Activated naive CD4-positive, alpha-beta T cell treated with anti-CD3 and anti-CD28 coated beads, Interleukin-2, amount 50 U/mL, for 24 hours (primary cell): Measurements from ENCODE around the gene GET3.
"Not testable (repeated sequence)": the region's sequence is repeated elsewhere in the genome, so short reads cannot be mapped to it uniquely, and the experiment has no call there.

Experiments
- H3K27ac Mint-ChIP-seq: one replicate; pipeline ENCODE4 v1.8.0; 2021; ENCODE audit warnings: mild to moderate bottlenecking, mixed read lengths
- H3K27me3 Mint-ChIP-seq: one replicate; pipeline ENCODE4 v1.8.0; 2021; ENCODE audit warnings: mixed read lengths
- H3K36me3 Mint-ChIP-seq: one replicate; pipeline ENCODE4 v1.8.0; 2021; ENCODE audit warnings: mixed read lengths
- H3K4me1 Mint-ChIP-seq: one replicate; pipeline ENCODE4 v1.8.0; 2021; ENCODE audit warnings: mixed read lengths
- H3K4me3 Mint-ChIP-seq: one replicate; pipeline ENCODE4 v1.8.0; 2021; ENCODE audit warnings: mild to moderate bottlenecking, mixed read lengths
- H3K9me3 Mint-ChIP-seq: one replicate; pipeline ENCODE4 v1.8.0; 2021; ENCODE audit warnings: mixed read lengths

GET3 gene

GRCh38 chr19:12736995-12737834 lies at the start of gene GET3:
GET3 (plus strand) TSS chr19:12737497; CDS start chr19:12737506, 9 bp downstream.
- Mint-ChIP-seq H3K9me3 (no peaks in the 10 kb centered on the region), H3K27ac (peak within 1 kb of the TSS; percentile 87), H3K27me3 (no peaks in the 10 kb centered on the region), H3K36me3 (peaks cover 5% of the 10 kb centered on the region), H3K4me1 (peaks cover 34% of the 10 kb centered on the region), H3K4me3 (peak within 1 kb of the TSS; percentile 100)

GRCh38 chr19:12689012-12689411 lies 48.3 kb upstream of the GET3 start:
- no peaks in the 10 kb centered on the region for H3K4me1 Mint-ChIP-seq
- no peaks in the 10 kb centered on the region for H3K27me3 Mint-ChIP-seq
- no peak overlapping the region for H3K27ac Mint-ChIP-seq
- H3K36me3 Mint-ChIP-seq, result no peaks in the 10 kb centered on the region
- no peak overlapping the region for H3K4me3 Mint-ChIP-seq
- H3K9me3 Mint-ChIP-seq, result no peaks in the 10 kb centered on the region

- H3K9me3 Mint-ChIP-seq, result no peaks in the 10 kb centered on the region
- no peak overlapping the region for H3K4me3 Mint-ChIP-seq
- H3K27ac Mint-ChIP-seq, result no peak overlapping the region
- no peaks in the 10 kb centered on the region for H3K36me3 Mint-ChIP-seq
- no peaks in the 10 kb centered on the region for H3K27me3 Mint-ChIP-seq
- no peaks in the 10 kb centered on the region for H3K4me1 Mint-ChIP-seq
These were observed 47.6 kb upstream of the GET3 start for GRCh38 chr19:12689581-12690216.

GRCh38 chr19:12692960-12693359 lies 44.3 kb upstream of the GET3 start:
- H3K9me3 Mint-ChIP-seq, result no peaks in the 10 kb centered on the region
- no peaks in the 10 kb centered on the region for H3K36me3 Mint-ChIP-seq
- peaks cover 6% of the 10 kb centered on the region for H3K4me1 Mint-ChIP-seq
- H3K27ac Mint-ChIP-seq, result no peak overlapping the region
- no peak overlapping the region for H3K4me3 Mint-ChIP-seq
- H3K27me3 Mint-ChIP-seq, result no peaks in the 10 kb centered on the region

- Mint-ChIP-seq H3K9me3 (no peaks in the 10 kb centered on the region), H3K27me3 (no peaks in the 10 kb centered on the region), H3K4me3 (peak overlapping the region; percentile 90), H3K4me1 (peaks cover 13% of the 10 kb centered on the region), H3K36me3 (peaks cover 2% of the 10 kb centered on the region), H3K27ac (no peak overlapping the region)
These were observed 42.7 kb upstream of the GET3 start for GRCh38 chr19:12694641-12695040.

- Mint-ChIP-seq H3K27ac (no peak overlapping the region), H3K4me1 (peaks cover 13% of the 10 kb centered on the region), H3K36me3 (peaks cover 2% of the 10 kb centered on the region), H3K27me3 (no peaks in the 10 kb centered on the region), H3K9me3 (no peaks in the 10 kb centered on the region), H3K4me3 (peak overlapping the region; percentile 90)
These were observed 42.2 kb upstream of the GET3 start for GRCh38 chr19:12695096-12695495.

- no peak overlapping the region for H3K27ac Mint-ChIP-seq
- peaks cover 2% of the 10 kb centered on the region for H3K36me3 Mint-ChIP-seq
- H3K4me1 Mint-ChIP-seq, result peaks cover 13% of the 10 kb centered on the region
These were observed 41.8 kb upstream of the GET3 start for GRCh38 chr19:12695514-12695913.

GRCh38 chr19:12695997-12696365 lies 41.3 kb upstream of the GET3 start:
- H3K36me3 Mint-ChIP-seq, result peaks cover 2% of the 10 kb centered on the region
- peaks cover 13% of the 10 kb centered on the region for H3K4me1 Mint-ChIP-seq
- H3K9me3 Mint-ChIP-seq, result no peaks in the 10 kb centered on the region
- H3K4me3 Mint-ChIP-seq, result peak overlapping the region; percentile 90
- H3K27me3 Mint-ChIP-seq, result no peaks in the 10 kb centered on the region
- H3K27ac Mint-ChIP-seq, result peak overlapping the region; percentile 91

More at GRCh38 chr19:12695514-12695913, 41.8 kb upstream of the GET3 start:
- H3K4me3 Mint-ChIP-seq, result peak overlapping the region; percentile 90
- H3K27me3 Mint-ChIP-seq, result no peaks in the 10 kb centered on the region
- H3K9me3 Mint-ChIP-seq, result no peaks in the 10 kb centered on the region

GRCh38 chr19:12696366-12697335 lies 40.6 kb upstream of the GET3 start, which contains the start of gene FBXW9:
FBXW9 (minus strand) TSS chr19:12696631; CDS start chr19:12696581, 50 bp downstream.
- Mint-ChIP-seq H3K27ac (peak within 1 kb of the TSS; percentile 91), H3K27me3 (no peaks in the 10 kb centered on the region), H3K4me3 (peak within 1 kb of the TSS; percentile 90), H3K9me3 (no peaks in the 10 kb centered on the region), H3K4me1 (peaks cover 13% of the 10 kb centered on the region), H3K36me3 (peaks cover 2% of the 10 kb centered on the region)

GRCh38 chr19:12697425-12697824 lies 39.9 kb upstream of the GET3 start:
- H3K36me3 Mint-ChIP-seq, H3K27me3 Mint-ChIP-seq, H3K9me3 Mint-ChIP-seq, H3K27ac Mint-ChIP-seq: not testable (repeated sequence)
- Mint-ChIP-seq H3K4me1 (peaks cover 13% of the 10 kb centered on the region), H3K4me3 (peak overlapping the region; percentile 7)

- peaks cover 6% of the 10 kb centered on the region for H3K36me3 Mint-ChIP-seq
- peaks cover 13% of the 10 kb centered on the region for H3K4me1 Mint-ChIP-seq
- H3K9me3 Mint-ChIP-seq, result no peaks in the 10 kb centered on the region
- no peak overlapping the region for H3K27ac Mint-ChIP-seq
- no peaks in the 10 kb centered on the region for H3K27me3 Mint-ChIP-seq
- peak overlapping the region; percentile 77 for H3K4me3 Mint-ChIP-seq
These were observed 39.2 kb upstream of the GET3 start for GRCh38 chr19:12698138-12698537.

- H3K9me3 Mint-ChIP-seq, result no peaks in the 10 kb centered on the region
- H3K4me3 Mint-ChIP-seq, result no peak overlapping the region
- no peaks in the 10 kb centered on the region for H3K27me3 Mint-ChIP-seq
- H3K27ac Mint-ChIP-seq, result no peak overlapping the region
- H3K36me3 Mint-ChIP-seq, result peaks cover 8% of the 10 kb centered on the region
- H3K4me1 Mint-ChIP-seq, result peaks cover 10% of the 10 kb centered on the region
These were observed 35.6 kb upstream of the GET3 start for GRCh38 chr19:12701596-12702282.

GRCh38 chr19:12703046-12703445 lies 34.3 kb upstream of the GET3 start:
- peaks cover 8% of the 10 kb centered on the region for H3K36me3 Mint-ChIP-seq
- H3K9me3 Mint-ChIP-seq, result no peaks in the 10 kb centered on the region
- H3K4me3 Mint-ChIP-seq, result no peak overlapping the region
- peaks cover 6% of the 10 kb centered on the region for H3K4me1 Mint-ChIP-seq
- H3K27me3 Mint-ChIP-seq, result no peaks in the 10 kb centered on the region
- peak overlapping the region; percentile 30 for H3K27ac Mint-ChIP-seq

- Mint-ChIP-seq H3K4me1 (no peaks in the 10 kb centered on the region), H3K36me3 (peaks cover 8% of the 10 kb centered on the region), H3K9me3 (no peaks in the 10 kb centered on the region), H3K27me3 (no peaks in the 10 kb centered on the region), H3K4me3 (no peak overlapping the region), H3K27ac (no peak overlapping the region)
These were observed 32.1 kb upstream of the GET3 start for GRCh38 chr19:12705169-12705568.
